Esophagus (tissue), 2 donors: ENCODE data around the gene BCAP29. TPM values are rescaled to one million over a fixed set of nuclear protein-coding genes. Genes with fewer than 3 reads are reported as not detected.

Source experiments
- H3K27ac ChIP-seq, 2 donors: one replicate each; pipeline ENCODE4 v1.5.1; 2013; ENCODE audit warnings: low read depth in 2 of 2, mild to moderate bottlenecking in 2 of 2, inconsistent platforms in 1 of 2, low read length in 1 of 2, moderate library complexity in 1 of 2
- H3K27me3 ChIP-seq, 2 donors: one replicate each; pipeline ENCODE4 v1.6.1; 2013; ENCODE audit warnings: low read length in 2 of 2, control low read depth in 1 of 2, mild to moderate bottlenecking in 1 of 2; ENCODE audit not compliant: insufficient read depth in 2 of 2, control insufficient read depth in 1 of 2
- H3K36me3 ChIP-seq, 2 donors: one replicate each; pipeline ENCODE4 v1.6.1; 2013; ENCODE audit warnings: low read length in 1 of 2; ENCODE audit not compliant: control insufficient read depth in 2 of 2, insufficient read depth in 2 of 2
- H3K4me1 ChIP-seq, 2 donors: one replicate each; pipeline ENCODE4 v1.6.1; 2013; ENCODE audit warnings: low read length in 1 of 2; ENCODE audit not compliant: control insufficient read depth in 2 of 2, insufficient read depth in 2 of 2
- H3K4me3 ChIP-seq, 2 donors: one replicate each; pipeline ENCODE4 v1.5.1; 2013; ENCODE audit warnings: low read length in 2 of 2, mild to moderate bottlenecking in 2 of 2, low read depth in 1 of 2, moderate library complexity in 1 of 2
- H3K9me3 ChIP-seq, 2 donors: one replicate each; pipeline ENCODE4 v1.6.1; 2013; ENCODE audit warnings: mild to moderate bottlenecking in 2 of 2, low read depth in 1 of 2, low read length in 1 of 2, moderate library complexity in 1 of 2; ENCODE audit not compliant: control insufficient read depth in 2 of 2, insufficient read depth in 1 of 2
- WGBS, 2 donors: extraction: QIAGEN DNeasy Blood & Tissue Kit; methylation state at CpG; one replicate each; pipeline ENCODE4 v1.1.7; 2013; 5-methylcytosine and 5-hydroxymethylcytosine counted together
- polyA plus RNA-seq, 2 donors: library from polyadenylated mRNA; stranded (reverse); fragments of 200-250 nt; gene quantifications; one replicate each; pipeline ENCODE4 v1.2.3, GENCODE V29; 2013
- donor health status: healthy with polysubstance abuse.
- donor health status: Bipolar disorder and iron deficiency.

Gene BCAP29
- polyA plus RNA-seq, 2 donors: 46.4 to 49.0 TPM

- H3K4me1 ChIP-seq: no peaks in the 10 kb centered on the region
- H3K27ac ChIP-seq: no peak overlapping the region
- H3K4me3 ChIP-seq: no peak overlapping the region
- no peaks in the 10 kb centered on the region for H3K27me3 ChIP-seq
- no peaks in the 10 kb centered on the region for H3K9me3 ChIP-seq
- 87 to 94% methylated on average over 1 of the region's 1 CpG for WGBS, 2 donors
- peaks cover 0 to 1% of the 10 kb centered on the region in 2 donors for H3K36me3 ChIP-seq
These were observed 17.5 kb downstream of the BCAP29 start for GRCh38 chr7:107597582-107597916.

- Histone ChIP-seq H3K27me3 (no peaks in the 10 kb centered on the region), H3K36me3 (peaks cover 0 to 3% of the 10 kb centered on the region in 2 donors)
- 86 to 90% methylated on average over 4 of the region's 4 CpGs for WGBS, 2 donors
These were observed 17.9 kb downstream of the BCAP29 start for GRCh38 chr7:107597953-107598352.

GRCh38 chr7:107599262-107599661, 19.2 kb downstream of the BCAP29 start:
- Histone ChIP-seq H3K36me3 (peaks cover 0 to 3% of the 10 kb centered on the region in 2 donors), H3K27ac (no peak overlapping the region), H3K27me3 (no peaks in the 10 kb centered on the region), H3K4me3 (no peak overlapping the region), H3K9me3 (no peaks in the 10 kb centered on the region), H3K4me1 (no peaks in the 10 kb centered on the region)
- WGBS, 2 donors: 93 to 98% methylated on average over 1 of the region's 1 CpG

More at GRCh38 chr7:107597953-107598352, 17.9 kb downstream of the BCAP29 start:
- no peaks in the 10 kb centered on the region for H3K9me3 ChIP-seq
- H3K27ac ChIP-seq: no peak overlapping the region
- H3K4me1 ChIP-seq: no peaks in the 10 kb centered on the region
- no peak overlapping the region for H3K4me3 ChIP-seq

GRCh38 chr7:107600816-107601215, 20.8 kb downstream of the BCAP29 start:
- H3K4me1 ChIP-seq: no peaks in the 10 kb centered on the region
- H3K27me3 ChIP-seq: no peaks in the 10 kb centered on the region
- no peak overlapping the region for H3K27ac ChIP-seq
- no peaks in the 10 kb centered on the region for H3K9me3 ChIP-seq
- H3K36me3 ChIP-seq: peaks cover 0 to 3% of the 10 kb centered on the region in 2 donors
- no peak overlapping the region for H3K4me3 ChIP-seq
- WGBS, 2 donors: 90 to 92% methylated on average over 2 of the region's 2 CpGs

- 88 to 92% methylated on average over 3 of the region's 3 CpGs for WGBS, 2 donors
- no peak overlapping the region for H3K4me3 ChIP-seq
- H3K27me3 ChIP-seq: no peaks in the 10 kb centered on the region
- no peak overlapping the region for H3K27ac ChIP-seq
- H3K36me3 ChIP-seq: peaks cover 2 to 3% of the 10 kb centered on the region in 2 donors
- H3K9me3 ChIP-seq: no peaks in the 10 kb centered on the region
- no peaks in the 10 kb centered on the region for H3K4me1 ChIP-seq
These were observed 25.3 kb downstream of the BCAP29 start for GRCh38 chr7:107605218-107605815.

- Histone ChIP-seq H3K9me3 (no peaks in the 10 kb centered on the region), H3K27ac (no peak overlapping the region), H3K27me3 (no peaks in the 10 kb centered on the region), H3K4me1 (no peaks in the 10 kb centered on the region), H3K36me3 (peaks cover 2 to 3% of the 10 kb centered on the region in 2 donors), H3K4me3 (no peak overlapping the region)
- WGBS, 2 donors: 91 to 95% methylated on average over 1 of the region's 1 CpG
These were observed 26.3 kb downstream of the BCAP29 start for GRCh38 chr7:107606303-107606702.

- Histone ChIP-seq H3K27me3 (no peaks in the 10 kb centered on the region), H3K27ac (no peak overlapping the region), H3K9me3 (no peaks in the 10 kb centered on the region), H3K36me3 (peaks cover 0 to 2% of the 10 kb centered on the region in 2 donors), H3K4me3 (no peak overlapping the region), H3K4me1 (no peaks in the 10 kb centered on the region)
- 31 to 44% methylated on average over 4 of the region's 4 CpGs for WGBS, 2 donors
These were observed 29.8 kb downstream of the BCAP29 start for GRCh38 chr7:107609811-107610261.

GRCh38 chr7:107610323-107610722, 30.3 kb downstream of the BCAP29 start:
- Histone ChIP-seq H3K9me3 (no peaks in the 10 kb centered on the region), H3K27ac (no peak overlapping the region), H3K4me1 (no peaks in the 10 kb centered on the region), H3K4me3 (no peak overlapping the region), H3K27me3 (no peaks in the 10 kb centered on the region), H3K36me3 (peaks cover 0 to 2% of the 10 kb centered on the region in 2 donors)
- WGBS, 2 donors: 83% methylated on average over 1 of the region's 1 CpG

- no peaks in the 10 kb centered on the region for H3K27me3 ChIP-seq
- no peaks in the 10 kb centered on the region for H3K4me1 ChIP-seq
- WGBS, 2 donors: 66 to 83% methylated on average over 1 of the region's 1 CpG
- no peaks in the 10 kb centered on the region for H3K9me3 ChIP-seq
- no peak overlapping the region for H3K4me3 ChIP-seq
- H3K27ac ChIP-seq: no peak overlapping the region
- H3K36me3 ChIP-seq: peaks cover 0 to 2% of the 10 kb centered on the region in 2 donors
These were observed 33.4 kb downstream of the BCAP29 start for GRCh38 chr7:107613439-107613838.

- no peaks in the 10 kb centered on the region for H3K9me3 ChIP-seq
- H3K27ac ChIP-seq: no peak overlapping the region
- no peaks in the 10 kb centered on the region for H3K4me1 ChIP-seq
- H3K36me3 ChIP-seq: peaks cover 0 to 2% of the 10 kb centered on the region in 2 donors
- no peaks in the 10 kb centered on the region for H3K27me3 ChIP-seq
- H3K4me3 ChIP-seq: no peak overlapping the region
These were observed 33.9 kb downstream of the BCAP29 start for GRCh38 chr7:107613948-107614347.
